Upper lobe of left lung (tissue), 4 donors: ENCODE results near the gene COX10.

Experiments used
- POLR2A ChIP-seq, 4 donors: fragments of 450-650 bp; IDR thresholded peaks; one replicate each; pipeline ENCODE4 v1.5.1; 2016 to 2017; ENCODE audit warnings: antibody characterized with exemption in 4 of 4, mild to moderate bottlenecking in 2 of 4
- POLR2AphosphoS5 ChIP-seq, 2 donors: sonication (generic); formaldehyde crosslinking; IDR thresholded peaks; one replicate each; pipeline ENCODE4 v1.5.1; 2017; ENCODE audit warnings: antibody characterized with exemption in 2 of 2
- TF ChIP-seq, protein P1 (sequence below), 6 experiments: fragments of 450-650 bp in 4 of 6; fragments of 200-600 bp in 2 of 6; sonication (generic) in 2 of 6; IDR thresholded peaks; one replicate each; pipeline ENCODE4 v1.5.1; 2016 to 2019; ENCODE audit warnings: antibody characterized with exemption in 6 of 6

DNA sequence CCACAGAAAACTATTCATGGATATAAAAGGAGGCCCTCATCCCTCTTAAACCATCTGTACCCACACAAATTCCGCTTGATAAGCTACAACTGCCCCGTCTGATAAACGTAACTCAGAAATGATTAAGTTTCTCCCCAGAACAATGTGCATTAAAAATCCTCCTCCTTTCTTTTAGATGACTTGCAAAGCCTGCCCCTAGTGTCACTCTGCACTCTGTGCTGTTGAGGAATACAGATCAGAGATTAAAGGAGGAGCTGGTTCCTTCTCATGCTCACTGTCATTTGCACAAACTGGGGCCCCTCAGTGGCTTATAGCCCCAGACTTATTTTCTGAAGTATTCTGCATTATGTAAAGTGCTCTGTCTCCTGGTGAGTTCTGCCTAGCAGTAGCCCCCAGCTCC lies 134.1 kb downstream of the COX10 start:
- TF ChIP-seq, protein P1, sequence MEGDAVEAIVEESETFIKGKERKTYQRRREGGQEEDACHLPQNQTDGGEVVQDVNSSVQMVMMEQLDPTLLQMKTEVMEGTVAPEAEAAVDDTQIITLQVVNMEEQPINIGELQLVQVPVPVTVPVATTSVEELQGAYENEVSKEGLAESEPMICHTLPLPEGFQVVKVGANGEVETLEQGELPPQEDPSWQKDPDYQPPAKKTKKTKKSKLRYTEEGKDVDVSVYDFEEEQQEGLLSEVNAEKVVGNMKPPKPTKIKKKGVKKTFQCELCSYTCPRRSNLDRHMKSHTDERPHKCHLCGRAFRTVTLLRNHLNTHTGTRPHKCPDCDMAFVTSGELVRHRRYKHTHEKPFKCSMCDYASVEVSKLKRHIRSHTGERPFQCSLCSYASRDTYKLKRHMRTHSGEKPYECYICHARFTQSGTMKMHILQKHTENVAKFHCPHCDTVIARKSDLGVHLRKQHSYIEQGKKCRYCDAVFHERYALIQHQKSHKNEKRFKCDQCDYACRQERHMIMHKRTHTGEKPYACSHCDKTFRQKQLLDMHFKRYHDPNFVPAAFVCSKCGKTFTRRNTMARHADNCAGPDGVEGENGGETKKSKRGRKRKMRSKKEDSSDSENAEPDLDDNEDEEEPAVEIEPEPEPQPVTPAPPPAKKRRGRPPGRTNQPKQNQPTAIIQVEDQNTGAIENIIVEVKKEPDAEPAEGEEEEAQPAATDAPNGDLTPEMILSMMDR (IDR thresholded peaks at IDR 0.05): peak in 1 of 6 experiments; percentile 23
- TF ChIP-seq POLR2A (IDR thresholded peaks at IDR 0.05): no peak
- TF ChIP-seq POLR2AphosphoS5 (IDR thresholded peaks at IDR 0.05): no peak
